IPS-20b (cell line): ENCODE results near the gene TIMM9.
"Not testable (repeated sequence)": the region's sequence is repeated elsewhere in the genome, so short reads cannot be mapped to it uniquely, and the experiment has no call there.

ENCODE experiments used
- H3K27ac ChIP-seq: one replicate; pipeline ENCODE4 v1.5.1; 2013; ENCODE audit warnings: low read length
- H3K27me3 ChIP-seq: 2 replicates; pipeline ENCODE4 v1.6.1; 2013; ENCODE audit warnings: mild to moderate bottlenecking, low read length, inconsistent platforms; ENCODE audit not compliant: insufficient read depth
- H3K36me3 ChIP-seq: 2 replicates; pipeline ENCODE4 v1.6.1; 2013; ENCODE audit warnings: low read depth, mild to moderate bottlenecking, inconsistent platforms, low read length, moderate library complexity; ENCODE audit not compliant: insufficient read depth
- H3K4me1 ChIP-seq: 2 replicates; pipeline ENCODE4 v1.6.1; 2013; ENCODE audit warnings: mild to moderate bottlenecking, control low read depth, inconsistent platforms, low read length, moderate library complexity; ENCODE audit not compliant: insufficient read depth
- H3K4me3 ChIP-seq: 2 replicates; pipeline ENCODE4 v1.5.1; 2013; ENCODE audit warnings: mild to moderate bottlenecking, low read length, inconsistent platforms
- H3K9ac ChIP-seq: 2 replicates; pipeline ENCODE4 v1.6.1; 2013; ENCODE audit warnings: low read depth, mild to moderate bottlenecking, inconsistent platforms, low read length, moderate library complexity
- H3K9me3 ChIP-seq: 2 replicates; pipeline ENCODE4 v1.6.1; 2013; ENCODE audit warnings: mild to moderate bottlenecking, low read depth, low read length, inconsistent platforms; ENCODE audit not compliant: insufficient read depth

The TIMM9 gene

DNA sequence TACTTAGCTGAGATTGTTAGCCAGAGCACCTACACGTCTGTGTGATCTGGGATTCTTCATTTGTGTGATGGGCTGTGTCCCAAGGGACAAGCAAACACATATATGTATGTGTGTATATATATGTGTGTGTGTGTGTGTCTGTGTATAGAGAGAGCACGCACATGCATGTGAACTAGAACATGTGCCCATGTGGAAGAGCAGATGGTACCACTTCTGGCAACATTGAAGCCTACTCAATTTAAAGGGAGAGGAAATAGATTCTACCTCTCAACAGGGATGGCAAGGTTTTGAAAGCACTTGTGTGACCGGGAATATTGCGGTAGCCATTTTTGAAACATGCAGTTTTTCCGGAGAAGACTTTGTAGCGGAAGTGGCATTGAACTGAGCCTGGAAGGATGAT is 30.2 kb downstream of the TIMM9 start:
- Histone ChIP-seq H3K9me3 (no peaks in the 10 kb centered on the region), H3K4me3 (no peak overlapping the region), H3K36me3 (no peaks in the 10 kb centered on the region), H3K27ac (no peak overlapping the region), H3K9ac (no peak overlapping the region), H3K4me1 (peaks cover 11% of the 10 kb centered on the region; the same call in 1 of the 2 replicates), H3K27me3 (peaks cover 32% of the 10 kb centered on the region)

DNA sequence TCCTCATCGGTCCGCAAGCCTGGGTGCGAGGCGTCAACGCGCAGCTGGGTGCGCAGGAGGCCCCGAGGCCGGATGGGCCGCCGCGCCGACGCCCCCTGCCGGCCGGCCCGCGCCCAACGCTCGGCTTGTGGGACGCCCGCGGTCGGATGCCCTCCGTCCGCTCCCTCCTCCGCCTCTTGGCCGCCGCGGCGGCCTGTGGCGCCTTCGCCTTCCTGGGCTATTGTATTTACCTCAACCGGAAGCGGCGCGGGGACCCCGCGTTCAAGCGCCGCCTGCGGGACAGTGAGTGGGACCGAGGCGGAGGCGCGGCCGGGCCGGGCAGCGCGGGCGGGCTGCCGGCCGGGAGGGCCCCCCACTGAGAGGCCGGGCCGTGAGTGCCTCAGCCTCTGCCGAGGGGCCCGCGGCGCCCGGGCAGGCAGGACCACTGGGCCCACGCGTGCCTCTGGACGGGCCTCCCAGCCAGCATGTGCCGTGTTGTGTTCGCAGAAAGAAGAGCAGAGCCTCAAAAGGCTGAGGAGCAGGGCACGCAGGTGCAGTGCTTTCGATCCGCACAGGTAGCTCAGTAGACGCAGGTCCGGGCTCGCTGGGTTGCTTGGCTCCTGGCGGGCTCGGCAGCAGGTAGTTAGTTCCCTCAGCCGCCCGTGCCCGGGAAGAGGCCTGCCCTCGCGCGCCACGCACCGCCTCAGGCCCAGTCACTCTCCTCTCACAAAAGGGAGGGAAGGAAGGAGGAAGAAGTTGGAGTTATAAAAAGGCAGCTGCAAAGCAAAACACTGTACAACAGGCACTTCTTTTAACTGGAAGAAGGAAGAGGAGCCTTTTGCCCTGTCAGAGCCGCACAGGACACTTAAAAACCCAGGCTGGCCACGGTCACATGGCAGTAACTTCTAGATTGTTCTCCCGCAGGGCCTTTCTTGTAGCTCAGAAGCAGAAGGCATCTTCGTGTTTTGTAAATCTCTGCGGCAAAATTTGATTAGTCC is 31.2 kb downstream of the TIMM9 start, which contains the start of gene TOMM20L:
Gene TOMM20L (plus strand): TSS at position 119 of the 977 bp plus-strand sequence. CDS start 28 bp downstream, at position 147.
- Histone ChIP-seq H3K4me1 (peaks cover 11% of the 10 kb centered on the region; the same call in 1 of the 2 replicates), H3K9me3 (no peaks in the 10 kb centered on the region), H3K36me3 (no peaks in the 10 kb centered on the region), H3K27ac (no peak within 1 kb of the TSS), H3K27me3 (peaks cover 32% of the 10 kb centered on the region), H3K9ac (peak within 1 kb of the TSS; percentile 76; the same call in 1 of the 2 replicates), H3K4me3 (peak within 1 kb of the TSS; percentile 73)

DNA sequence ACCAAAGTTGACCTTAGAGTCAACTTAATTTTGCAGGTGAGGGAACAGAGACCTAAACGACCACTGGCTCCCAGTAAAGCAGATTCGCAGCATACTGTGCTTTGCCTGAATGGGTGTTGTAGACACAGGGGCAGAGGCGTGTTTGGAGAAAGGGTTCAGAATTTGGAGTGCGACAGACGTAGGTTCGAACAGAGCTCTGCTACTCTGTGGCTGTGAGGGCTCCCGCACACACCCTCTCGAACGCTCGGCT is 31.8 kb downstream of the TIMM9 start:
- H3K27me3 ChIP-seq = peaks cover 32% of the 10 kb centered on the region
- H3K9ac ChIP-seq = peak overlapping the region; percentile 57; the same call in 1 of the 2 replicates
- peaks cover 11% of the 10 kb centered on the region; the same call in 1 of the 2 replicates for H3K4me1 ChIP-seq
- H3K9me3 ChIP-seq = no peaks in the 10 kb centered on the region
- no peak overlapping the region for H3K27ac ChIP-seq
- H3K4me3 ChIP-seq = peak overlapping the region; percentile 73
- no peaks in the 10 kb centered on the region for H3K36me3 ChIP-seq

DNA sequence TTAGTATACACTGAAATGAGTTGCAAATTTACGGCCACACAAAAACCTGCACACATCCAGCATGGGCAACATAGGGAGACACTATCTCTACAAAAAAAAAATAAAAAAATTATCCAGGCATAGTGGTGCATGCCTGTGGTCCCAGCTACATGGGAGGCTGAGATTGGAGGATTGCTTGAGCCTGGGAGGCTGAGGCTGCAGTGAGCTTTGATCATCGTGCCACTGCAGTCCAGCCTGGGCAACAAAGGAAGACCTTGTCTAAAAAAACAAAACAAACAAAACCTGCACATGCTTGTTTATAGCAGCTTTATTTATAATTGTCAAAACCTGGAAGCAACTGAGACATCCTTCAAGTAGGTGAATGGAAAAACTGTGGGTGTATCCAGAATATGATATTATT is 36.5 kb downstream of the TIMM9 start:
- Histone ChIP-seq H3K27ac (no peak overlapping the region), H3K4me1 (peaks cover 4% of the 10 kb centered on the region; the same call in 1 of the 2 replicates), H3K27me3 (peaks cover 10% of the 10 kb centered on the region), H3K36me3 (no peaks in the 10 kb centered on the region), H3K4me3 (no peak overlapping the region), H3K9me3 (no peaks in the 10 kb centered on the region), H3K9ac (no peak overlapping the region)

DNA sequence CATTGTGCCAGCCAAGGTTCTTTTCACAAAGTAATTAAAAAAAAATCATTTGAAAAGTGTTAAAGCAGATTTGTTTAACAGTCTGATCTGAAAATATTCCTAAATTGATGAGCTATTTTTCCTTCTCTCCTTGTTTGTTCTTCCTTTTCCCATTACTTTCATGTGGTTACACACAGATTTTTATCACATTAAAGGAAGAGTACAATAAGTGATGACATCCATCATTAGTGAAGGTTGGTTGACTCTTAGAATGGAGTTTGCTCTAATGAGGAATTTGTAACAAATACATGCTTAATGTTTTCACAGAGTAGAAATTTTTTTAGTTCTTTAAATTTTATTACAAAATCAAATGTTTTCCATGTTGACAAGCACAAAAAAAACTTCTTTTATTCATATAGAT is 50.5 kb downstream of the TIMM9 start:
- Histone ChIP-seq H3K27me3 (no peaks in the 10 kb centered on the region), H3K9ac (no peak overlapping the region), H3K4me1 (no peaks in the 10 kb centered on the region), H3K9me3 (no peaks in the 10 kb centered on the region), H3K4me3 (no peak overlapping the region), H3K27ac (no peak overlapping the region), H3K36me3 (peaks cover 28% of the 10 kb centered on the region)

DNA sequence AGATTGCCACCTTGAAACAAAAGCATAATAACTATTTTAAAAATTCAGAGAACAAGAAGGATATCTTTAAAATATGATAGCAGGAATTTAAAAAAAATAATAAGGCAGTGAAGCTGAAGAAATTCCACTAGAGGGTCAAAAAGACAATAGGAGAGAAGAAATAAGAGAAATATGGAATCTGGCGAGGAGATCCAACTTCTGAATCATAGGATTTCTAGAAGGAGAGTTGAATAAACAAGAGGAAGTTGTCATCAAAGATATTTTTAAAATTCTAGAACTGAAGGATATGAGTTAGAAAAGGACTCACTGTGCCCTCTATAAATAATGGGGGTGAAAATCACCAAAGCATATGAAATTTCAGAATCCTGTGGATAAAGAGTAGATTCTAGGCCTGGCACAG is 58.4 kb downstream of the TIMM9 start:
- no peak overlapping the region for H3K9ac ChIP-seq
- no peaks in the 10 kb centered on the region for H3K4me1 ChIP-seq
- H3K27ac ChIP-seq = no peak overlapping the region
- H3K9me3 ChIP-seq = no peaks in the 10 kb centered on the region
- no peak overlapping the region for H3K4me3 ChIP-seq
- peaks cover 76% of the 10 kb centered on the region for H3K36me3 ChIP-seq
- no peaks in the 10 kb centered on the region for H3K27me3 ChIP-seq

DNA sequence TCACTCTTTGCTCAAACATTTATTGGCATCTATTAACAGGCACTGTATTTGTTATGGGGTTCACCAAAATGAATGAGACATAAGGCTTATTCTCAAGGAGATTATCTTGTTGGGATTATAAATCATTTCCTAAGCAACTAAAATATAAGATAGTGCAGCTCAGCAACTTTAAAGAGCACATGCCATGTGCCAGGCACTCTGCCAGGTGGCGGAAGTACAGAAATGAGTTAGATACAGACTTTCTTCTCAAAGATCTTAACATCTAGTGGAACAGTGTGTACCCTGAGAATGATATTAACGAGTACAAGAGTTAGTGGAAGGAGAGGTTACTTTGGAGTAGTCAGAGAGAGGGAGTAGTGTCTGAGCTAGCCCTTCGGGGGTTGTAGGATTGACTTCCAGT is 60.0 kb downstream of the TIMM9 start:
- Histone ChIP-seq H3K4me3 (no peak overlapping the region), H3K27me3 (no peaks in the 10 kb centered on the region), H3K36me3 (peaks cover 66% of the 10 kb centered on the region), H3K9ac (no peak overlapping the region), H3K27ac (no peak overlapping the region), H3K9me3 (no peaks in the 10 kb centered on the region), H3K4me1 (no peaks in the 10 kb centered on the region)

DNA sequence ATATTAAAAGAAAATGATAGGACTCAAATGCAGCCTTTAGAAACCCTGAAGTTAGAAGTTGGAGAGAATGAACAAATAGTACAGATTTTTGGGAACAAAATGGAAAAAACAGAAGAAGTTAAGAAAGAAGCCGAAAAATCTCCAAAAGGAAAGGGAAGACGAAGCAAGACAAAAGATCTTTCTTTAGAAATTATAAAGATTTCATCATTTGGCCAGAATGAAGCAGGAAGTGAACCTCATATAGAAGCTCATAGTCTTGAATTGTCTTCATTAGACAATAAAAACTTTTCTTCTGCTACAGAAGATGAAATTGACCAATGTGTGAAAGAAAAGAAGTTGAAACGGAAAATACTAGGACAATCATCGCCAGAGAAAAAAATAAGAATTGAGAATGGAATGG is 63.0 kb downstream of the TIMM9 start:
- Histone ChIP-seq H3K4me1 (no peaks in the 10 kb centered on the region), H3K4me3 (no peak overlapping the region), H3K36me3 (peaks cover 69% of the 10 kb centered on the region), H3K9ac (no peak overlapping the region), H3K27ac (no peak overlapping the region), H3K27me3 (no peaks in the 10 kb centered on the region), H3K9me3 (no peaks in the 10 kb centered on the region)

DNA sequence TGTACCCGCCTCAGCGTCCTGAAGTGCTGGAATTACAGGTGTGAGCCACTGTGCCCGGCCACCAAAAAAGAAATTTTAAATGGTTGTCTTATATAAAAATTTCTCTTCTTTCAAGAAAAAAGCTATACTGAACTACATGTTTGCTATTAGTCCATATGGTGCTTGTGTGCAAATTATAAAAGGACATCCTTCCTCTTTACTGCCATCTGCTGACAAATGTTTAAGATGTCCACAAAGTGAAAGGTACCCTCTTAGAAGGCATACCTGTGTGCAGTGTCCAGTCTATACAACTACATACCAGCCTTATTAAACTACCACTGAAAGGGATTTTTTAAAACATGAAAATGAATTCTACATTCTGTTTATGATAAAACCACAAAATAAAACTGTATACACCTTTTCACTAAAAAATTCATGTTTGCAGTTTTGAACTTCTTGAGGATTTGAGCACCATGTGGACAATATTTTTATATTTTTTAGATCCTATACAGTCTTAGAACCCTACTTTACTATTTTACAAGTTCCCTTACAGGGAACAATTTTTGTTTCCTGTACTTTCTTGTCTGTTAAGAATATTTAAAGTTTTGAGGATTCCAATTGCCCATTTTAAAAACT is 64.4 kb downstream of the TIMM9 start:
- Histone ChIP-seq H3K36me3 (peaks cover 68% of the 10 kb centered on the region), H3K9me3 (no peaks in the 10 kb centered on the region), H3K4me1 (no peaks in the 10 kb centered on the region), H3K4me3 (no peak overlapping the region), H3K27ac (no peak overlapping the region), H3K27me3 (no peaks in the 10 kb centered on the region), H3K9ac (no peak overlapping the region)

DNA sequence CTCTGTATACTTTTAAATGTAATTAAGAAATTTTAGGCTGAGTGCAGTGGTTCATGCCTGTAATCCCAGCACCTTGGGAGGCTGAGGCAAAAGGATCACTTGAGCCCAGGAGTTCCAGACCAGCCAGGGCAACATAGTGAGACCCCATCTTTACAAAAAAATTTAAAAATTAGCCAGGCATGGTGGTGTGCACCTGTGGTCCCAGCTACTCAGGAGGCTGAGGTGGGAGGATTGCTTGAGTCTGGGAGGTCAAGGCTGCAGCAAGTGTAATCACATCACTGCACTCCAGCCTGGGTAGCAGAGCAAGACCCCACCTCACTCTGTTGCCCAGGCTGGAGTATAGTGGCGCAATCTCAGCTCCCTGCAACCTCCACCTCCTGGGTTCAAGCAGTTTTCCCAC is 65.1 kb downstream of the TIMM9 start:
- H3K4me3 ChIP-seq, H3K4me1 ChIP-seq, H3K27ac ChIP-seq, H3K9me3 ChIP-seq, H3K27me3 ChIP-seq, H3K9ac ChIP-seq: not testable (repeated sequence)
- peaks cover 61% of the 10 kb centered on the region for H3K36me3 ChIP-seq
